GM19463 (cell line): ENCODE data around the gene STAT5B.
"Not testable (repeated sequence)": the region's sequence is repeated elsewhere in the genome, so short reads cannot be mapped to it uniquely, and the experiment has no call there.

Experiments
- ATAC-seq: cut with Tn5 transposase; IDR thresholded peaks from one replicate; pipeline ENCODE4 v1.9.1; 2021; ENCODE audit warnings: mild to moderate bottlenecking, moderate library complexity; ENCODE audit not compliant: unreplicated experiment

The STAT5B gene

DNA sequence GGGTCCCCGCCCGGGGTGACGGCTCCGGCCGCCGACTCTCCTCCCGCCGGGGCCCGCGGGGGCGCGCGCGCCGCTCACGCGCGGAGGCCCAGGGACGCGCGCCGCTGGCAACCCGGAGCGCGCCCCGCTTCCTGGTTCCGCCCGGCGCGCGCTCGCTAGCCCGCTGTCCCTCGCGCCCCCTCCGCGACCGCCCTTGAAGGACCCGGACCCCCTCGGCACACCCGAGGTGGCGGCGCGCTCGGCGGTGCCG is at the start of gene STAT5B:
STAT5B (minus strand) TSS at position 33 of the 250 bp plus-strand sequence. CDS start 44,264 bp downstream, outside the sequence.
- ATAC-seq = peak; percentile 75

DNA sequence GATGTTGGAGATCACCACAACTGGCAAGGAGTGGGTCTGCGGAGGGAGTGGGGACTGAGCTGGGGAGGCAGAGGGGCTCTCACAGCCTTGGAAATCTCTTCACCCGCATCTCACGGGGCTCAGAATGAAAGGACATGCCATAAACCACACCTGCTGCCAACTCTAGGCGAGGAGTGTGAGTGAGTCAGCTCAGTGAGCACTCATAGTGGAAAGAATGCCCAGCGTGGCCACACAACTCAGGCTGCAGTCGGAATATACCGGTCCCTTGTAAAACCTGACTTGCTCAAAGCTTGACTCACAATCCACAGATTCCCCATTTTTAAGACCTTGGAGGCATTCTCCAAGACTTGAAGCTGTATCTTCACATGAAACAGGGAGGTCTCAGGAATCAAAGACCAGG is 48.8 kb upstream of the STAT5B start:
- no peak for ATAC-seq

DNA sequence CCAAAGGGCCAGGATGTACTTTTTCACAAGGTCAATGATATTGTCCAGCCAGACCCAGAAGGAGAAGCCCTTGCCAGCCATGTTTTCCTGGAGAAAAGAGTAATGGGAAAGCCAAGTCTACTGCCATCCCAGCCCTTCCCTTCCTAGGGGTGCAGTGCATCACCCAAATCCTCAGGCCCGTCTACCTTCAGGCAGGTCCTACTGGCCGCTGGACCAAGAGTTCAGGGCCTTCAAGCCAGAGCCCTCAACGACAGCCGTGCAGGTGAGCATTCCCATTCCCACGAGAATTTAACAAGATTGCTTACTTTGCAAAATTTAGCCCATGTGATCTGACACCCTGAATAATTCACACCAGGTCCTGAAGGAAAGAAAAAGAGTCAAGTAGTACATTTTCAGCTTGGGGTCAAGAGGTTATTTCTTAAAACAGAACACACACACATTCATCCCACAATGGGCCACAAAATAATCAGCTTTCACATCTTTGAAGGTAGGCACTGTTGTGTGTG is 47.1 kb upstream of the STAT5B start:
- ATAC-seq = no peak

DNA sequence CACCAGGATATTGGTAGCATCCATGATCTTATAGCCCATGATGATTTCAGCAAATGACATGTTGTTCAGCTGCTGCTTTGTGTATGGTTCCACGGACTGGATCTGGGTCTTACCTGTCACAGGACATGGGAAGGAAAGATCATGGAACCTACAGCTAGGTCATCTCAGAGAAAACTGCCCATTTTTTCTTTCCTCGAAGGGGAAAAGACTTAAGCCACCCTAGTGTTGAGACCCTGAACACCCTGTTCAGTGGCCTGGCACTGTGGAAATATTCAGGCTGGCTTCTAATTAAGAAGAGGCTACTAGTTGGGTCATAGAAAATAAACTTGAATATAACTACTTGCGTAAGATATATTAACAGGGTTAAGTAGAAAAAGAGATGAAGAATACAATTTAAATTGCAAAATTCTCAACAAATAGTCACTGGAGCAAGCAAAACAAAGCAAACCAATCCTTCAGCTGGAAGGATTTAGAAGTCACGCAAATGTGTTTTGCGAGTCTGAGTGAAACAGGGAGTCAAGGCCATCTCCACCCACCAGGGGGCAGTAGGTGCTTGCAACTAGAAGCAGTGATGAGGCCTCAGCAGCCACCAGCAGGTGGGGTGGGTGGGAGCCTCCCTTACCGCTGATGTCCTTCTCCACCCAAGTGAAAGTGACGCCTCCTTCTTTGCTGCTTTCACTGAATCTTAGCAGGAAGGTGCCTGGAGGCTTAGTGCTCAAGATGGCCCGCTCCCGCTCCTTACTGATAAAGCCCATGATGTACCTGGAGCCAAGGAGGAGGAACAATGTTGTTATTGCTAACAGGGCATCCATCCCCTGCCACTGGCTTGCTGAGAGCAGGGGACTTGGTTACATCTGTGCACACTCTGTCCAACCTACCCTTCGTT is 46.4 kb upstream of the STAT5B start:
- peak; percentile 60 for ATAC-seq

DNA sequence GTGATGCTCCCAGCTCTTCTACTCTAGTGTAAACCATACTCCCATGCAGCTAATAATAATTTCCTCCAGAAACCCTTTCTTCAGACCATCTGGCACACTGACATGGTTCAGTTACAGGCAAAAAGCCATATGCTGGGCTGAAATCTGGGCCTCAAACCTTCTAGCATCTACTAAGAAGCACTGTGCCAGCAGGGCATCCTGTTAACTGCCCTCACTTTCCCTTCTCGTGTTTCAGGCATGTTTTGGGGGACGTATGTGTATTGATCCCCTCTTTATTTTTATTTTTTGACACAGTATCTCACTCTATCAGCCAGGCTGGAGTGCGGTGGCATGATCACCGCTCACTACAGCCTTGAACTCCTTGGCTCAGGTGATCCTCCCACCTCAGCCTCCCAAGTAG is 45.4 kb upstream of the STAT5B start:
- no peak for ATAC-seq

DNA sequence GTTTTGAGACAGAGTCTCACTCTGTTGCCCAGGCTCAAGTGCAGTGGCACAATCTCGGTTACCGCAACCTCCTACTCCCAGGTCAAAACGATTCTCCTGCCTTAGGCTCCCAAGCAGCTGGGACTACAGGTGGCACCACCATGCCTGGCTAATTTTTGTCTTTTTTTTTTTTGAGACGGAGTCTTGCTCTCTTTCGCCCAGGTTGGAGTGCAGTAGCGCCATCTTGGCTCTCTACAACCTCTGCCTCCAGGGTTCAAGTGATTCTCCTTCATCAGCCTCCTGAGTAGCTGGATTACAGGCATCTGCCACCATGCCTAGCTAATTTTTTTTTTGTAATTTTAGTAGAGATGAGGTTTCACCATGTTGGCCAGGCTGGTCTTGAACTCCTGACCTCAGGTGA is 41.8 kb upstream of the STAT5B start:
- not testable (repeated sequence) for ATAC-seq

DNA sequence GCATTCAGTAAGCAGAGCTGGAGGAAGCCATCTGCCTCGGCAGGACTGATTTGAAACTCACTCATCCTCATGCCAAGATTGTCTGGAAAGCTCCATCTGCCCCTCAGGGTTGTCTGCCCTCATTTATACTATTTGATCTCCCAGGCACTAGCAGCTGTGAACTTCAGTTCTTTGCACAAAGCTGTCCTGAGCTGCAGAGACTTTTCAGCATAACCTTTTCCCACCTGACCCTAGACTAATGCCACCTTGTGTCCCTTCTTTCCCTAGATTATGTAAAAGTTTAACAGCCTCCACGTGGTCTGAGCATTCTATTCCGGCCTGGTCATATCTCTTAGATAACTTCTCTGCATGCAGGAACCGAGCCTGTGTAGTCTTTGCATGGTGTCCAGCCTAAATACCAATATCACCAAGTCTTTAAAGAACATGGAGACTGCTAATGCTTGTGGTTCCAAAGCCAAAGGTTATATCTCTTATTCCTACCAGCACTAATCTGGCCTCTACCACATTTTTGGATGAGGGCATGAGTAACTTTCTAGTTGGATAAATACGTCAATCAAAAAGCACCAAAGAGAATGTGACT is 41.2 kb upstream of the STAT5B start:
- ATAC-seq = no peak

DNA sequence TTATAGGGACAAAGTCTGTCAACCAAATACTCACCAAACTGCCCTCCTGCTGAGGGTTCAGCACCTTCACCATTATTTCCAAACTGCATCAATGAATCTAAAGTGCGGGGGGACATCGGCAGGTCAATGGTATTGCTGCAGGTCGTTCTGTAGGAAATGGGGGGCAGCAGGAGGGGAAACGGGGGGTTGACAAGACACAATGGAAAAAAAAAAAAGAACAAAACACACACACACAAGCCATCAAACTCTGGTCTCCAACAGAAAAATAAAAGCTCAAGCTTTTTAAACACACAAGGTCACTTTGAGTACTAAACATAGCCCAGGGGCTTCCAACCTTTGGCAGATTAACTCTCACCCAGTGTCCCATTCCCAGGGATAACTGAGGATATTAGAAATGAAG is 40.6 kb upstream of the STAT5B start:
- no peak for ATAC-seq

DNA sequence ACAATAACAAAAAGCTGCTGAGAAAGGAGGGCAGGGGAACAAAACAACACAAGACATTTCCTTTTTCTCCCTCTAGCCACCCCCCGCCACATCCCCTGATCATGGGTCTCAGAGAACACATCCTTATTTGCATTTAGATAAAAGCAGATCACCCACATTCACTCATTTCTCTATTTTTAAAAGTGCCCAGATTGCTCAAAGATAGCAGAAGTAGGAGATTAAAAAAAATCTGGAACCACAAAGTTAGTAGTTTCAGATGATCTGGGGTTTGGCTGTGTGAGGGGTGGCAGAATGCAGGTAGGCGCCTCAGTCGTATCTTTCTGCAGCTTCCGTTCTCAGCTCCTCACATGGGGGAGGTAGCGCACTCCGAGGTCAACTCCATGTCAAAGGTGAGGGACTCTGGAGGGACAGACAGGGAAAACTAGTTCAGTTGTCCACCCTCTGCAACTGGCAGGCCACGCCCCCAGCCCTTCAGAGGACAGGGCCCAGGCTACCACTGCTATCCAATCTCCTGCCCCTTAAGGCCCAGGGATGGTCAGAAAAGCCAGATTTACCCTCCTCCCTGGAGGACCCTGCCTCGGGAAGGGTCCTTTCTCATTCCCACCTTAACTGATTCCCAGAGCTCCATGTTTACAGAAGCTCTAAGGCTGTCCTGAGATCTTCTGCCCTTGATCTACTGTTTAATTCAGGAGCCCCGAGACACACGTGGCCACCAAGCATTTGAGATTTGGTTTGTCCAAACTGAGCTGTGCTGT is 39.4 kb upstream of the STAT5B start:
- ATAC-seq = no peak

DNA sequence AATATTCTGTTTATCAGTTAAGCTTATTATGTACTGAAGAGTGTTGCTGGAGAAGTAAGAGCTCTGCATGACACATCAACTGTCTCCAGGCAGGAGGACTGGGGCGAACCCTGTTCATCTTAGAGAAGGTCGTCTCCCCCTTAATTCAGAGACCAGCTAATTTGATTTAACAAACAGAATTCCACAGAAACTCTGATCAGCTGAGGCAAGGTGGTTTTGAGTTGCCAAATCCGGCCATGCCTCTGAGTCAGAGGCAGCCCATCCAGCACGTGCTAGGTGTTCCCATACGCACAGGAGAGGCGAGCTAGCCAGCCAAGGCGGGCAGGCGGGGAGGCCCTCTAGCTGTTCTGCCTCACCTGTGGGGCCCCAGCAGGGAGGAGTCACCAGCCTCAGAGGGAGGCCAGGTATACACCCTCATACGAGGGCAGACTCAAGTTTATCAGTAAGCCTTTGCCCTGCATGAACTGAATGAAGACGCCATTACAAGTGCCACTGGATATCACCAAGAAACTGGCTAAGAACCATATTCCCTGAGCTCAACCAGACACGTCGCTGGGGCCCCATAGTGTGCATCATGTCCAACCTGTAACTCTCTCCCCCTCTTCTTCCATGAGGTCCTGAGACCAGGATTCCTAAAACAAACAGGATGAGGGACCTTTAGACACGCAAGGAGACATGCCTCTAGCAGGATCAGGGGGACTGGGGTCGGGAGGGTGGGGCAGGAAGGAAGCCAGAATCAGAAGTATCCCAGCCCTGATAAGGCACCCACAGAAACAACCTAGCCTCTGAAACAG is 37.8 kb upstream of the STAT5B start:
- no peak for ATAC-seq

DNA sequence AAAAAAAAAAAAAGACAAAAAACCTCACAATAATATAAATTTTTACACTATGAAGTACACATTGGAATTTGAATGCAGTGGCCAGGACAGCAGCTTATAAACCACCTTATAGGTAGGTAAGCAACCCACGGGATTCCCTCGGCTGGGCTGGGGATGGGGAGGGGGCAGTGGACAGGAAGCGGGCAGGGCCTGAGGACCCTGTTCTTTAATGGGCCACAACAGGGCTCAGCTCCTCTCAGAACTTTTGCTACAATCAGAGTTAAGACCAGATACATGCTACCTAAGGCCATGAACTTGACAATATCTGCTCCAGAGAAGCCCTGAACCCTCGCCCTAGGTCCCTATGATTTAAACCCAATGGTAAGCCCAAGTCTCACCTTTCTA is 37.2 kb upstream of the STAT5B start:
- no peak for ATAC-seq

DNA sequence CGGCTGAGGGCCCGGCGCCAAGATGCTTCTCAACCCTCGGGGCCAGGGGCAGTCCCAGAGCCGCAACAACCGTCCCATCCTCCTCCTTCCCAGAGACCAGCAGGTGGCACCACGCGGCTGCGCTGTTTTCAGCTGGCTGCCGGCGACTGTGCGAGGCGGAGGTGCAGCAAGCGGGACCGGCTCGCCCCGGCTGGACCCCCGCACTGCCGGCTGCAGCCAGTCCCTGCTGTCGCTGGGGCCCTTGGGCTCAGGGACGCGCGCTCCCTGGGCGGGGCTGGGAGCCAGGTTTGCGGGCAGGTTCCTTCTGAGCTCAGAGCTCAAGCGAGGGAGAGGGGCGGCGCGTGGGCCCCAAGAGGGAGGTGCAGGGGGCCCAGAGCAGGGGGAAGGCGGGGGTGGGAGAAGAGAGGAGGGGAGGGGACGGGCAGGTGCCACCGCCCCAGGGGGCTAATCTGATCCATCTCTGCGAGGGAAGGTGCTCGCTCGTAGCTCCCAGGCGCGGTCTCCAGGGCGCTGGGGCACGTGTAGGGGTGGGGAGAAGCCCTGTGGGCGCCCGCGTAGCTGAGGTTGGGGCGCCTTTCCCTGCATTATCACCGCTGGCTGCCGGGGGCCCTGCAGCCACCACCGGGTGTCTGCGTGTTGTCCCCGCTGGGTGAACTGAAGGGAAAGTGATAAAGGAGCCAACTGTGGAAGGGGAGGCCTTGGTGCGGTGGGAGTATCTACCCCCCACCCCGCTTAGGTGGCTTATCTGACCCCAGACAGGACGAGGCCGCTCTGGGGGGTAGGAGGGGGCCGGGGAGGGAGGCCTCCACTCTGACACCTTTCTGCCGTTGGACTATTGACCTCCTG is 36.3 kb upstream of the STAT5B start:
- peak; percentile 61 for ATAC-seq

DNA sequence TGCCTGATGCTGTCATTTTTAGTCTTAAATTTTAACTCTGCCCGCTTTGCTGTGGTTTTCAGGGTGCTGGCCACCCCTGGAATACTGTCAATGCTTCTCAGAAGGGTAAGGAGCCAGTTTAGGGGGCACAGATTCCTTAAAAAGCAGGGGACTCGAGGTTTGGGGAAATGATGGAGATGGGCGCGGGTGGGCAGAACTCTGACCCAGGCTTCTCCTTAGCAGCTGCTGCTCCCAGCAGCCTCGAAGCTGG is 35.8 kb upstream of the STAT5B start:
- ATAC-seq = no peak

DNA sequence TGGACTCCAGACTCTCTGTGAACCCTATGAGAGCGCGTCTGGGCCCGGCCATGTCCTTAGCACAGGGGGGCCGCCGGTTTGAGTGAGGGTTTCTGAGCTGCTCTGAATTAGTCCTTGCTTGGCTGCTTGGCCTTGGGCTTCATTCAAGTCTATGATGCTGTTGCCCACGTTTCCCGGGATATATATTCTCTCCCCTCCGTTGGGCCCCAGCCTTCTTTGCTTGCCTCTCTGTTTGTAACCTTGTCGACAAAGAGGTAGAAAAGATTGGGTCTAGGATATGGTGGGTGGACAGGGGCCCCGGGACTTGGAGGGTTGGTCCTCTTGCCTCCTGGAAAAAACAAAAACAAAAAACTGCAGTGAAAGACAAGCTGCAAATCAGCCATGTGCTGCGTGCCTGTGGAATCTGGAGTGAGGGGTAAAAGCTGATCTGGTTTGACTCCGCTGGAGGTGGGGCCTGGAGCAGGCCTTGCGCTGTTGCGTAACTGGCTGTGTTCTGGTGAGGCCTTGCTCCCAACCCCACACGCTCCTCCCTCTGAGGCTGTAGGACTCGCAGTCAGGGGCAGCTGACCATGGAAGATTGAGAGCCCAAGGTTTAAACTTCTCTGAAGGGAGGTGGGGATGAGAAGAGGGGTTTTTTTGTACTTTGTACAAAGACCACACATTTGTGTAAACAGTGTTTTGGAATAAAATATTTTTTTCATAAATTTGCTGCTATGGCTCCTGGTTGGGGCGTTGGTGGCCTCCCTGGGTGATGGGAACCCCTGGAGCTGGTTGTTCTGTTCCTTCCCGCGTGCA is 35.2 kb upstream of the STAT5B start:
- no peak for ATAC-seq

DNA sequence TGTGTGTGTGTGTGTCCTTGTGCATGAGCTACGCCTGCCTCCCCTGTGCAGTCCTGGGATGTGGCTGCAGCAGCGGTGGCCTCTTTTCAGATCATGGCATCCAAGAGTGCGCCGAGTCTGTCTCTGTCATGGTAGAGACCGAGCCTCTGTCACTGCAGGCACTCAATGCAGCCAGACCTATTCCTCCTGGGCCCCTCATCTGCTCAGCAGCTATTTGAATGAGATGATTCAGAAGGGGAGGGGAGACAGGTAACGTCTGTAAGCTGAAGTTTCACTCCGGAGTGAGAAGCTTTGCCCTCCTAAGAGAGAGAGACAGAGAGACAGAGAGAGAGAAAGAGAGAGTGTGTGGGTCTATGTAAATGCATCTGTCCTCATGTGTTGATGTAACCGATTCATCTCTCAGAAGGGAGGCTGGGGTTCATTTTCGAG is 34.6 kb upstream of the STAT5B start:
- ATAC-seq = no peak

DNA sequence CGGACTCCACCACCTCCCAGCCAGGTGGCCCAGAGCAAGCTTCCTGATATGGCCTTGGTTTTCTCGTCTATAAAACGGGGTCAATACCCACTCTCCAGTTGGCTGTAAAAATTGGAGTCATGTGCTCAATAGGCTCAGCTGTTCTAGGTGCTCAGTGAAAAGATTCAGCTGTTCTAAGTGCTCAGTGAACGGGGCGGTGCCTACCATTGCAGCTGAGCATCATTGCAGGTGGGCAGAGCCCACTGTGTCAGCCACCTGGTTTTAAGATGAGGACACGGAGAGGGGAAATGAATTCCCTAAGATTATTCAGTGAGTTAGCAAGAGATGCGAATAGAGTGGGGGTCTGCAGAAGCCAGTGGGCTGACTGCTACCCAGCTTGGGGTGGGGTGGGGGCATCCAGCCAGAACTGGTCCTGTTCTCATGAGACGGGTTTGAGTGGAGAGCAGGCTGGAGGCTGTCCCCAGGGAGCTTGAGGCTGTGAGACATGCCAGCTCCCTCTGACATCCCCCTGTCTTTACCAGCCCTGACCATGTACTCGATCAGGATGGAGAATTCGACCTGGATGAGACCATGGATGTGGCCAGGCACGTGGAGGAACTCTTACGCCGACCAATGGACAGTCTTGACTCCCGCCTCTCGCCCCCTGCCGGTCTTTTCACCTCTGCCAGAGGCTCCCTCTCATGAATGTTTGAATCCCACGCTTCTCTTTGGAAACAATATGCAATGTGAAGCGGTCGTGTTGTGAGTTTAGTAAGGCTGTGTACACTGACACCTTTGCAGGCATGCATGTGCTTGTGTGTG is 34.0 kb upstream of the STAT5B start:
- no peak for ATAC-seq

DNA sequence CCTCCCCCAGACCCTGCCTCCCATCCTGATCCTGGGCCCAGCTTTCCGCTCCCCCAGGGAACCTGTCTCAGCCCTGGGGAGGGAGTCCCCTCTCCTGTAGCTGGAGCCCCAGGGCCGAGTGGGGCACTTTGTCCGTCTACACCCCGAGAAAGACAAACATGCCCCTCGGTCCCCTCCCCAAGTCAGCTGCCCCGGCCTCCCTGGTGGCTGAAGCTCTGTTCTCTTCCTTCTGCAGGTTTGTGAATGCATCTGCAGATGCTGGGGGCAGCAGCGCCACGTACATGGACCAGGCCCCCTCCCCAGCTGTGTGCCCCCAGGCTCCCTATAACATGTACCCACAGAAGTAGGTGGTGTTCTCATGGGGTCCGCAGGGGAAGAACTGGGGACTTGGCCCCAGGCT is 33.0 kb upstream of the STAT5B start:
- ATAC-seq = no peak

DNA sequence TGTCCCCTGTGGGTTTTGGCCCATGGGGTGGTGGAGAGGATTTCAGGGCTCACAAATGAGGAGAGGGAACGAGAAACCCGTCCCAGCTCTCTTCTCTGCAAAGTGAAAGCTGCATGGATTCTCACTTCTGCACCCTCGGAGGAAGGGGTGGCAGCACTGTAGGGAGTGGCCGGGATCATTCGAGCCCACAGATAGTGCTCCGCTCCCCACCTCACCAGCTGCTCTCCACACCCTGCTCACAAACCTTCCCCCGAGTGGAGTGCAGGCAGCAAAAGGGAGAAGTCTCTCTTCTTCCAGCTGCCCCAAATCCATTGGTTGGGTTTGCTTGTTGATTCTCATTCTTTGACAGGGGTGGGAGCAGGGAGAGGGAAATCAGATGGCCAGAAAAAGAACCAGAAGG is 32.3 kb upstream of the STAT5B start:
- ATAC-seq = no peak

DNA sequence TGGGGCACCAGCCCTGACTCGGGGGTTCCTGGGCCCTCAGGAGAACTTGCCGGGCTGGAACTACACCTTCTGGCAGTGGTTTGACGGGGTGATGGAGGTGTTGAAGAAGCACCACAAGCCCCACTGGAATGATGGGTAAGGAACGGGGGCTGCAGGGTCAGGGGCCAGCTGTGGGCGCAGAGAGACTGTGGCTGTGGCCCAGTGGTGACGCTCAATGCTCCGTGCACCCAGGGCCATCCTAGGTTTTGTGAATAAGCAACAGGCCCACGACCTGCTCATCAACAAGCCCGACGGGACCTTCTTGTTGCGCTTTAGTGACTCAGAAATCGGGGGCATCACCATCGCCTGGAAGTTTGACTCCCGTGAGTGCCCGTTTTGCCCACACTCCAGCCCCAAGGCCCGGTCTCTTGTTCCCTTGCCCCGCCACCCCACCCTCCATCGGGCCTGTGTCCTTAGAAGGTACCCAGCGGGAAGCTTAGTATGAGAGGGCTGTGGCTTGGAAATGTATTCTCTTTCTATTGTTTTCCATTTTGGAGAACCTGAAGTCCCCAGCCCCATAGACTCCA is 31.3 kb upstream of the STAT5B start:
- ATAC-seq = no peak
